Fibroblast of pulmonary artery (primary cell): ENCODE data around the gene PLXND1.

Experiments used
- DNase-seq: peaks from one replicate; pipeline ENCODE4 v3.0.0-alpha.2; 2010; ENCODE audit warnings: low read depth
- H3K4me3 ChIP-seq: replicated peaks from 2 replicates; pipeline ENCODE4 v1.5.1; 2011; ENCODE audit warnings: low read depth, mild to moderate bottlenecking, control low read depth, low read length, moderate library complexity
- CTCF ChIP-seq: IDR thresholded peaks from 2 replicates; pipeline ENCODE4 v1.5.1; 2011; ENCODE audit warnings: mild to moderate bottlenecking, control low read depth, low read length, inconsistent platforms; ENCODE audit errors: missing control alignments

The PLXND1 gene

GRCh38 chr3:129583289-129583688 is 23.2 kb downstream of the PLXND1 start:
- TF ChIP-seq CTCF, result no peak
- DNase-seq, result no peak
- H3K4me3 ChIP-seq, result no peak overlapping the region

- no peak overlapping the region for H3K4me3 ChIP-seq
- DNase-seq, result no peak
- no peak for TF ChIP-seq CTCF
These were observed 23.7 kb downstream of the PLXND1 start for GRCh38 chr3:129582799-129583198.

- TF ChIP-seq CTCF, result no peak
- DNase-seq, result no peak
- no peak overlapping the region for H3K4me3 ChIP-seq
These were observed 24.9 kb downstream of the PLXND1 start for GRCh38 chr3:129581623-129582022.

GRCh38 chr3:129579991-129580390 is 26.5 kb downstream of the PLXND1 start:
- no peak for TF ChIP-seq CTCF
- no peak overlapping the region for H3K4me3 ChIP-seq
- no peak for DNase-seq

GRCh38 chr3:129577925-129578786 is 28.3 kb downstream of the PLXND1 start:
- no peak for DNase-seq
- TF ChIP-seq CTCF, result no peak
- no peak overlapping the region for H3K4me3 ChIP-seq

GRCh38 chr3:129577366-129577765 is 29.1 kb downstream of the PLXND1 start:
- no peak for TF ChIP-seq CTCF
- no peak for DNase-seq
- H3K4me3 ChIP-seq, result no peak overlapping the region
